ENCODE data around the gene ADRA2B.

DNA sequence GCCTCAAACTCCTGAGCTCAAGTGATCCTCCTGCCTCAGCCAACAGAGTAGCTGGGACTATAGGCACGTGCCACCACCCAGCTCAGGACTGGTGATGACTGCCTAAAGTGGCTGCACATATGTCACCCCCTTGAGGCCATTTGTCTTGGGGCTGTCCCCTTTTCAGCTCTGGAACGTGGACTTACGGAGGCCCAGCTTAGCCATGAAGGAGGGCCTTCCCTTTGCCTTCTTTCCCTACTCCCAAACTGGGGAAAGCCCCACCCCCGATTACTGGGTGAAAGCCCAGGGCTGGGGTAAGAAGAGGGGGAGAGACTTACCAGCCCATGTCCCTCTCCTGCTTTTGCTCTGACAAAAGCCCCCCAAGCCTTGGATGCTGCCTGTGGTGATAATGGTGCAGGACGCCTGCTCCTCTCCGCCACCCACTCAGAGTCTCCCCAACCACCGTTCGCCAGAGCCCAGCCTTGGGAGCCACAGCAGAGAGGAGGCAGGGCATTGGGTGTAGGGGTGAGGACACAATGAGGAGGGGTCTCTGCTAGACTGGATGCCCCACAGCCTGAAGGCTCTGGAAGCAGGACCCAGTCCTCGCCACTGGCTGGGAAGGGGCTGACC is 31.3 kb upstream of the ADRA2B start:
- TF ChIP-seq, protein P1, sequence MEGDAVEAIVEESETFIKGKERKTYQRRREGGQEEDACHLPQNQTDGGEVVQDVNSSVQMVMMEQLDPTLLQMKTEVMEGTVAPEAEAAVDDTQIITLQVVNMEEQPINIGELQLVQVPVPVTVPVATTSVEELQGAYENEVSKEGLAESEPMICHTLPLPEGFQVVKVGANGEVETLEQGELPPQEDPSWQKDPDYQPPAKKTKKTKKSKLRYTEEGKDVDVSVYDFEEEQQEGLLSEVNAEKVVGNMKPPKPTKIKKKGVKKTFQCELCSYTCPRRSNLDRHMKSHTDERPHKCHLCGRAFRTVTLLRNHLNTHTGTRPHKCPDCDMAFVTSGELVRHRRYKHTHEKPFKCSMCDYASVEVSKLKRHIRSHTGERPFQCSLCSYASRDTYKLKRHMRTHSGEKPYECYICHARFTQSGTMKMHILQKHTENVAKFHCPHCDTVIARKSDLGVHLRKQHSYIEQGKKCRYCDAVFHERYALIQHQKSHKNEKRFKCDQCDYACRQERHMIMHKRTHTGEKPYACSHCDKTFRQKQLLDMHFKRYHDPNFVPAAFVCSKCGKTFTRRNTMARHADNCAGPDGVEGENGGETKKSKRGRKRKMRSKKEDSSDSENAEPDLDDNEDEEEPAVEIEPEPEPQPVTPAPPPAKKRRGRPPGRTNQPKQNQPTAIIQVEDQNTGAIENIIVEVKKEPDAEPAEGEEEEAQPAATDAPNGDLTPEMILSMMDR (IDR thresholded peaks at IDR 0.05) = no peak
- TF ChIP-seq POLR2A (IDR thresholded peaks at IDR 0.05) = no peak

Measured in lower leg skin (tissue), 3 donors.